Kidney (tissue), 14 donors: ENCODE results near the gene PCDHGA5. TPM values are rescaled to one million over a fixed set of nuclear protein-coding genes. Genes with fewer than 3 reads are reported as not detected.
"Not testable (repeated sequence)": the region's sequence is repeated elsewhere in the genome, so short reads cannot be mapped to it uniquely, and the experiment has no call there.

Experiments
- DNase-seq, 5 donors: peaks; one replicate each; pipeline ENCODE4 v3.0.0-alpha.2; 2013 to 2020
- FAIRE-seq: peaks from 2 replicates; lab custom pipeline; 2012; peaks lifted over from hg19 to GRCh38; lab: Jason Lieb, UNC
- H3K27ac ChIP-seq, 2 donors: one replicate each; pipeline ENCODE4 v1.7.0; 2013; ENCODE audit warnings: low read depth in 2 of 2, low read length in 2 of 2, inconsistent platforms in 1 of 2
- H3K27me3 ChIP-seq: one replicate; pipeline ENCODE4 v1.7.1; 2013; ENCODE audit warnings: low read length, inconsistent platforms; ENCODE audit not compliant: control insufficient read depth, insufficient read depth
- H3K36me3 ChIP-seq, 3 donors: one replicate each; pipeline versions ENCODE4 v1.7.0 to v1.7.1; 2013; ENCODE audit warnings: low read length in 3 of 3, control low read depth in 1 of 3, inconsistent platforms in 1 of 3; ENCODE audit not compliant: insufficient read depth in 3 of 3, control insufficient read depth in 2 of 3
- H3K4me1 ChIP-seq, 3 donors: one replicate each; pipeline versions ENCODE4 v1.7.0 to v1.7.1; 2013; ENCODE audit warnings: low read length in 3 of 3, inconsistent platforms in 1 of 3, low read depth in 1 of 3; ENCODE audit not compliant: control insufficient read depth in 2 of 3, insufficient read depth in 2 of 3
- H3K4me3 ChIP-seq, 3 donors: one replicate each; pipeline versions ENCODE4 v1.7.0 to v1.8.1; 2013; ENCODE audit warnings: low read length in 3 of 3, control low read depth in 1 of 3, inconsistent platforms in 1 of 3
- H3K9ac ChIP-seq, 3 donors: one replicate each; pipeline versions ENCODE4 v1.7.0 to v1.7.1; 2013; ENCODE audit warnings: low read length in 3 of 3, control low read depth in 1 of 3, inconsistent platforms in 1 of 3
- H3K9me3 ChIP-seq, 3 donors: one replicate each; pipeline versions ENCODE4 v1.7.0 to v1.7.1; 2013; ENCODE audit warnings: low read length in 3 of 3, control low read depth in 1 of 3, inconsistent platforms in 1 of 3; ENCODE audit not compliant: control insufficient read depth in 2 of 3, insufficient read depth in 1 of 3
- intact Hi-C: fragments of 100-400 bp; cut with DNase I; formaldehyde crosslinking; loops from one replicate; pipeline ENCODE4 v1.11.1; 2022
- polyA plus RNA-seq: library from polyadenylated mRNA; stranded (reverse); fragments of 350-450 nt; fragmentation: Illumina TruSeq; extraction: RNeasy Lipid Tissue Mini Kit (QIAGEN cat#74804); gene quantifications from one replicate; pipeline ENCODE4 v1.2.3, GENCODE V29; 2014; ENCODE audit warnings: low read depth, low replicate concordance; ENCODE audit not compliant: insufficient read depth
- total RNA-seq: library from RNA; stranded (reverse); fragmentation: NEBNext Ultra II Directional; extraction: Animal tissue kit (Norgen Biotek cat#: 25700); gene quantifications from one replicate; pipeline ENCODE4 v1.2.1, GENCODE V29; 2021
- TF ChIP-seq, protein P1 (sequence below): IDR thresholded peaks from 3 replicates; pipeline ENCODE4 v1.5.1; 2012; ENCODE audit warnings: mild to moderate bottlenecking, moderate library complexity, borderline replicate concordance; ENCODE audit not compliant: insufficient read depth; ENCODE audit errors: extremely low read depth
- donor health status: control.
- donor health status: control.
- donor health status: control.
- donor health status: control.
- donor health status: control.
- donor health status: DM: yes; HTN: yes; CAD: no.
- donor health status: Normal renal cell carcinoma (clear cell type).

The PCDHGA5 gene
- total and polyA plus RNA-seq, 2 donors from 2014 or later = 2.8 TPM; not detected in 1

DNA sequence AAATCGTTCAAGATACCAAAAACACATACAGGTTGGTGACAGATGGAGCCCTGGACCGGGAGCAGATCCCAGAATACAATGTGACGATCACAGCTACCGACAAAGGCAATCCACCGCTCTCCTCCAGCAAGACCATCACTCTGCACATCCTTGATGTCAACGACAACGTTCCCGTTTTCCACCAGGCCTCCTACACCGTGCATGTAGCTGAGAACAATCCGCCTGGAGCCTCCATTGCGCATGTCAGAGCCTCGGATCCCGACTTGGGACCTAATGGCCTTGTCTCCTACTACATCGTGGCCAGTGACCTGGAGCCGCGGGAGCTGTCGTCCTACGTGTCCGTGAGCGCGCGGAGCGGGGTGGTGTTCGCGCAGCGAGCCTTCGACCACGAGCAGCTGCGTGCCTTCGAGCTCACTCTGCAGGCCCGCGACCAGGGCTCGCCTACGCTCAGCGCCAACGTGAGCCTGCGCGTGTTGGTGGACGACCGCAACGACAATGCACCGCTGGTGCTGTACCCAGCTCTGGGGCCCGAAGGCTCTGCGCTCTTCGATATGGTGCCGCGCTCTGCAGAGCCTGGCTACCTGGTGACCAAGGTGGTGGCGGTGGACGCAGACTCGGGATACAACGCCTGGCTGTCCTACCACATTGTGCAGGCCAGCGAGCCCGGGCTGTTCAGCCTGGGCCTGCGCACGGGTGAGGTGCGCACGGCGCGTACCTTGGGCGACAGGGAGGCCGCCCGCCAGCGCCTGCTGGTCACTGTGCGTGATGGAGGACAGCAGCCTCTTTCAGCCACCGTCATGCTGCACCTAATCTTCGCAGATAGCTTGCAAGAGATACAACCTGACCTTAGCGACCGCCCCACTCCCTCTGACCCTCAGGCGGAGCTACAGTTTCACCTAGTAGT is 7.9 kb downstream of the PCDHGA5 start:
- Histone ChIP-seq H3K9me3 (peaks cover 2 to 58% (median 24%) of the 10 kb centered on the region in 3 donors), H3K9ac (no peak overlapping the region), H3K4me3 (peak overlapping the region in 1 of 3 donors; percentile 16), H3K27ac (no peak overlapping the region), H3K27me3 (no peaks in the 10 kb centered on the region), H3K4me1 (no peaks in the 10 kb centered on the region), H3K36me3 (no peaks in the 10 kb centered on the region)
- no peak for FAIRE-seq
- TF ChIP-seq, protein P1, sequence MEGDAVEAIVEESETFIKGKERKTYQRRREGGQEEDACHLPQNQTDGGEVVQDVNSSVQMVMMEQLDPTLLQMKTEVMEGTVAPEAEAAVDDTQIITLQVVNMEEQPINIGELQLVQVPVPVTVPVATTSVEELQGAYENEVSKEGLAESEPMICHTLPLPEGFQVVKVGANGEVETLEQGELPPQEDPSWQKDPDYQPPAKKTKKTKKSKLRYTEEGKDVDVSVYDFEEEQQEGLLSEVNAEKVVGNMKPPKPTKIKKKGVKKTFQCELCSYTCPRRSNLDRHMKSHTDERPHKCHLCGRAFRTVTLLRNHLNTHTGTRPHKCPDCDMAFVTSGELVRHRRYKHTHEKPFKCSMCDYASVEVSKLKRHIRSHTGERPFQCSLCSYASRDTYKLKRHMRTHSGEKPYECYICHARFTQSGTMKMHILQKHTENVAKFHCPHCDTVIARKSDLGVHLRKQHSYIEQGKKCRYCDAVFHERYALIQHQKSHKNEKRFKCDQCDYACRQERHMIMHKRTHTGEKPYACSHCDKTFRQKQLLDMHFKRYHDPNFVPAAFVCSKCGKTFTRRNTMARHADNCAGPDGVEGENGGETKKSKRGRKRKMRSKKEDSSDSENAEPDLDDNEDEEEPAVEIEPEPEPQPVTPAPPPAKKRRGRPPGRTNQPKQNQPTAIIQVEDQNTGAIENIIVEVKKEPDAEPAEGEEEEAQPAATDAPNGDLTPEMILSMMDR = no peak
- no peak for DNase-seq
- intact Hi-C loops = no loop called here

DNA sequence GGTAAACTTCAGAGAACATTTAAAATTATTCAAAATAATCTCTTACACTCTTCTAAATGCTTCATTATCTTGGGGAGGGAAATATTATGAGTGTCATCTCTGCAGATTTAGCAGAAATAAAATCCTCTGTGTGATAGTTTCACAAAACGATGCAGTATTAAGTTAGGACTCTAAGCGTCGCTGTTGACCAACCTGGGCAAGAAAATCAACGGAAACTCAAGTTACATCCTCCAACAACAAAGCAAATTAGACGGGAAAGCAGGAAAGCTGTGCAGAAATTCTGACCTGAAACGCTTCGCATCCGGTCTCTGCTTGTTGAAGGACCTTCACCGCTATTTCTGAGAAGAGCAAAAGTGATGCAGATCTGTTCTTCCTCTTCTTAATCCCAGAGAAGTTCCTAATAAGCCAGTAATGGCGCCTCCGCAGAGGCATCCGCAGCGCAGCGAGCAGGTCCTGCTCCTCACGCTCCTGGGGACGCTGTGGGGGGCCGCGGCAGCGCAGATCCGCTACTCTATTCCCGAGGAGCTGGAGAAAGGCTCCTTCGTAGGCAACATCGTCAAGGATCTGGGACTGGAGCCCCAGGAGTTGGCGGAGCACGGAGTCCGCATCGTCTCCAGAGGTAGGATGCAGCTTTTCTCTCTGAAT is 9.8 kb downstream of the PCDHGA5 start, which contains the start of gene PCDHGA6:
PCDHGA6 (plus strand) TSS at position 219 of the 645 bp plus-strand sequence; CDS start at position 412, 193 bp downstream.
- peak within 1 kb of the TSS in 2 of 3 donors; percentile 46 to 48 for H3K4me3 ChIP-seq

DNA sequence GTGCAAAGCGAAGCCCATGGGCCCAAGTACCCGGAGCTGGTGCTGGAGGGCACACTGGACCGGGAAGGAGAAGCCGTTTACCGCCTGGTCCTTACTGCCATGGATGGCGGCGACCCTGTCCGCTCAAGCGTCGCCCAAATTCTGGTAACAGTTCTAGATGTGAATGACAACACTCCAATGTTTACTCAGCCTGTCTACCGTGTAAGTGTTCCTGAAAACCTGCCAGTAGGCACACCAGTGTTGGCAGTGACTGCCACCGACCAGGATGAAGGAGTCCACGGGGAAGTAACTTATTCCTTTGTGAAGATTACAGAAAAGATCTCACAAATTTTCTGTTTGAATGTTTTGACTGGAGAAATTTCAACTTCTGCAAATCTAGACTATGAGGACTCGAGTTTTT is 10.7 kb downstream of the PCDHGA5 start:
- Histone ChIP-seq H3K9me3 (peaks cover 2 to 67% (median 18%) of the 10 kb centered on the region in 3 donors), H3K36me3 (no peaks in the 10 kb centered on the region), H3K4me1 (no peaks in the 10 kb centered on the region), H3K27ac (no peak overlapping the region), H3K27me3 (no peaks in the 10 kb centered on the region), H3K4me3 (peak overlapping the region in 1 of 3 donors; percentile 48), H3K9ac (no peak overlapping the region)
- intact Hi-C loops = no loop called here
- FAIRE-seq = no peak
- DNase-seq = no peak
- TF ChIP-seq, protein P1 = no peak

More for the DNA sequence above, 9.8 kb downstream of the PCDHGA5 start, which contains the start of gene PCDHGA6:
- H3K9ac ChIP-seq = no peak within 1 kb of the TSS
- H3K9me3 ChIP-seq = peaks cover 2 to 62% (median 23%) of the 10 kb centered on the region in 3 donors
- TF ChIP-seq, protein P1 = peak; percentile 19
- DNase-seq (peak in 2 of 5 donors; percentile 17 to 41), FAIRE-seq (no peak)
- H3K27me3 ChIP-seq = no peaks in the 10 kb centered on the region
- intact Hi-C loops = no loop called here
- H3K36me3 ChIP-seq = no peaks in the 10 kb centered on the region
- no peak within 1 kb of the TSS for H3K27ac ChIP-seq
- no peaks in the 10 kb centered on the region for H3K4me1 ChIP-seq

DNA sequence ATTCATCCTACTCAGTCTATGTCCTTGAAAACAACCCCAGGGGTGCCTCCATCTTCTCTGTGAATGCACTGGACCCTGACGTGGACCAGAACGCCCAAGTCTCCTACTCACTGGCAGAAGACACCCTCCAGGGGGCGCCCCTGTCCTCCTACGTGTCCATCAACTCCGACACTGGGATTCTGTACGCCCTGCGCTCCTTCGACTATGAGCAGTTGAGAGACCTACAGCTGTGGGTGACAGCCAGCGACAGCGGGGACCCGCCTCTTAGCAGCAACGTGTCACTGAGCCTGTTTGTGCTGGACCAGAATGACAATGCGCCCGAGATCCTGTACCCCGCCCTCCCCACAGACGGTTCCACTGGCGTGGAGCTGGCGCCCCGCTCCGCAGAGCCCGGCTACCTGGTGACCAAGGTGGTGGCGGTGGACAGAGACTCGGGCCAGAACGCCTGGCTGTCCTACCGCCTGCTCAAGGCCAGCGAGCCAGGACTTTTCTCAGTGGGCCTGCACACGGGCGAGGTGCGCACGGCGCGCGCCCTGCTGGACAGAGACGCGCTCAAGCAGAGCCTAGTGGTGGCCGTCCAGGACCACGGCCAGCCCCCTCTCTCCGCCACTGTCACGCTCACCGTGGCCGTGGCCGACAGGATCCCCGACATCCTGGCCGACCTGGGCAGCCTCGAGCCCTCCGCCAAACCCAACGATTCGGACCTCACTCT is 11.6 kb downstream of the PCDHGA5 start:
- H3K36me3 ChIP-seq, DNase-seq, H3K27me3 ChIP-seq, FAIRE-seq, H3K4me1 ChIP-seq, intact Hi-C loops, H3K9ac ChIP-seq, H3K27ac ChIP-seq, H3K4me3 ChIP-seq: not testable (repeated sequence)
- peaks cover 2 to 61% (median 18%) of the 10 kb centered on the region in 3 donors for H3K9me3 ChIP-seq
